H1 (cell line): ENCODE results near the gene PRRC1. TPM values are rescaled to one million over a fixed set of nuclear protein-coding genes. Genes with fewer than 3 reads are reported as not detected.

ENCODE experiments used
- CTCF ChIA-PET: fragments of 300-600 bp; sonication (Branson Sonifier 250); formaldehyde crosslinking; loops from one replicate; lab custom pipeline; 2021; ENCODE audit not compliant: partially characterized antibody; lab: Charles Lee
- POLR2A ChIA-PET: fragments of 300-600 bp; sonication (Branson Sonifier 250); formaldehyde crosslinking; loops from one replicate; lab custom pipeline; 2021; ENCODE audit warnings: inconsistent platforms; ENCODE audit not compliant: partially characterized antibody; lab: Charles Lee
- DNase-seq, 2 experiments: peaks; one replicate each; pipeline versions ENCODE4 v3.0.0 to v3.0.0-alpha.2; 2010 to 2022; ENCODE audit warnings: low spot score in 2 of 2, low read depth in 1 of 2, mixed read lengths in 1 of 2
- FAIRE-seq: peaks from 2 replicates; lab custom pipeline; 2011; peaks lifted over from hg19 to GRCh38; lab: Jason Lieb, UNC
- H2AFZ ChIP-seq: 2 replicates; pipeline ENCODE4 v1.8.1; 2012; ENCODE audit warnings: low read length, inconsistent platforms
- H2AK5ac ChIP-seq: 2 replicates; pipeline ENCODE4 v1.6.1; 2013; ENCODE audit warnings: low read depth, low read length
- H2BK120ac ChIP-seq: replicated peaks from 2 replicates; pipeline ENCODE3; 2013; ENCODE audit warnings: low read depth, low read length, inconsistent platforms
- H2BK12ac ChIP-seq: 2 replicates; pipeline ENCODE4 v1.6.1; 2013; ENCODE audit warnings: low read depth, low read length
- H2BK15ac ChIP-seq: 2 replicates; pipeline ENCODE4 v1.6.1; 2013; ENCODE audit warnings: low read length
- H2BK20ac ChIP-seq: 2 replicates; pipeline ENCODE4 v1.6.1; 2013; ENCODE audit warnings: low read length
- H2BK5ac ChIP-seq: 2 replicates; pipeline ENCODE4 v1.6.1; 2013; ENCODE audit warnings: low read depth, low read length
- H3K14ac ChIP-seq: 2 replicates; pipeline ENCODE4 v1.6.1; 2013; ENCODE audit warnings: inconsistent platforms; ENCODE audit not compliant: insufficient read length
- H3K18ac ChIP-seq: 2 replicates; pipeline ENCODE4 v1.6.1; 2013; ENCODE audit warnings: low read length; ENCODE audit errors: extremely low read depth
- H3K23ac ChIP-seq: 2 replicates; pipeline ENCODE4 v1.6.1; 2013; ENCODE audit warnings: inconsistent platforms; ENCODE audit not compliant: insufficient read length
- H3K23me2 ChIP-seq: 2 replicates; pipeline ENCODE4 v1.6.1; 2013; ENCODE audit warnings: low read depth, low read length
- H3K27ac ChIP-seq: 2 replicates; pipeline ENCODE4 v1.6.1; 2011; ENCODE audit warnings: low read depth, low read length, inconsistent platforms
- H3K27me3 ChIP-seq, 4 experiments: replicated peaks in 1 of 4; 1 replicate in 1 of 4; 2 replicates in 3 of 4; pipeline versions ENCODE4 v1.6.1 to v1.8.1; 2011 to 2013; ENCODE audit warnings: low read length in 3 of 4, mild to moderate bottlenecking in 3 of 4, inconsistent platforms in 2 of 4, mixed read lengths in 2 of 4, moderate library complexity in 1 of 4; ENCODE audit not compliant: control insufficient read depth in 3 of 4, insufficient read depth in 3 of 4; ENCODE audit errors: extremely low read depth in 1 of 4
- H3K36me3 ChIP-seq, 4 experiments: 2 replicates each; pipeline versions ENCODE4 v1.6.1 to v1.8.1; 2011 to 2013; ENCODE audit warnings: mild to moderate bottlenecking in 4 of 4, low read length in 3 of 4, moderate library complexity in 2 of 4, control low read depth in 1 of 4, inconsistent platforms in 1 of 4; ENCODE audit not compliant: insufficient read depth in 4 of 4, control insufficient read depth in 2 of 4
- H3K4ac ChIP-seq: replicated peaks from 2 replicates; pipeline ENCODE3; 2013; ENCODE audit warnings: low read length, low read depth, mixed read lengths, inconsistent platforms; ENCODE audit not compliant: insufficient read length
- H3K4me1 ChIP-seq, 4 experiments: replicated peaks in 1 of 4; 1 replicate in 1 of 4; 2 replicates in 3 of 4; pipeline versions ENCODE4 v1.6.1 to v1.8.1; 2011 to 2013; ENCODE audit warnings: low read length in 3 of 4, inconsistent platforms in 2 of 4, mixed read lengths in 1 of 4; ENCODE audit not compliant: insufficient read depth in 4 of 4, control insufficient read depth in 3 of 4
- H3K4me2 ChIP-seq, 2 experiments: 2 replicates each; pipeline versions ENCODE4 v1.6.1 to v1.8.1; 2011 to 2013; ENCODE audit warnings: low read depth in 2 of 2, low read length in 2 of 2, control low read depth in 1 of 2, inconsistent platforms in 1 of 2, mild to moderate bottlenecking in 1 of 2; ENCODE audit not compliant: insufficient read depth in 1 of 2
- H3K4me3 ChIP-seq, 4 experiments: fragments of 200-600, 300-600 bp in 1 of 4; sonication (generic), shearing (Covaris generic), sonication (Bioruptor Twin) in 1 of 4; 2 replicates each; pipeline versions ENCODE4 v1.5.1 to v1.8.1; 2011 to 2016; ENCODE audit warnings: low read length in 4 of 4, low read depth in 3 of 4, control low read depth in 2 of 4, inconsistent platforms in 2 of 4, mild to moderate bottlenecking in 2 of 4, mixed read lengths in 1 of 4, moderate library complexity in 1 of 4; ENCODE audit not compliant: insufficient read depth in 2 of 4; ENCODE audit errors: extremely low read depth in 1 of 4
- H3K56ac ChIP-seq: replicated peaks from 2 replicates; pipeline ENCODE3; 2013; ENCODE audit warnings: low read depth, mild to moderate bottlenecking, mixed read lengths, low read length, inconsistent platforms; ENCODE audit not compliant: insufficient read length
- H3K79me1 ChIP-seq: 2 replicates; pipeline ENCODE4 v1.6.1; 2013; ENCODE audit warnings: low read depth, low read length, control low read depth
- H3K79me2 ChIP-seq, 2 experiments: 2 replicates each; pipeline versions ENCODE4 v1.6.1 to v1.8.1; 2012 to 2013; ENCODE audit warnings: low read length in 2 of 2, mild to moderate bottlenecking in 2 of 2, inconsistent platforms in 1 of 2; ENCODE audit not compliant: insufficient read depth in 2 of 2, control insufficient read depth in 1 of 2
- H3K9ac ChIP-seq, 4 experiments: replicated peaks in 1 of 4; 1 replicate in 1 of 4; 2 replicates in 3 of 4; pipeline versions ENCODE4 v1.6.1 to v1.8.1; 2011 to 2013; ENCODE audit warnings: low read depth in 3 of 4, low read length in 3 of 4, control low read depth in 2 of 4, mild to moderate bottlenecking in 2 of 4, moderate library complexity in 2 of 4, inconsistent platforms in 1 of 4; ENCODE audit errors: extremely low read depth in 1 of 4
- H3K9me3 ChIP-seq, 2 experiments: 2 replicates each; pipeline versions ENCODE4 v1.6.1 to v1.8.1; 2012 to 2013; ENCODE audit warnings: mild to moderate bottlenecking in 2 of 2, moderate library complexity in 2 of 2, control low read depth in 1 of 2, inconsistent platforms in 1 of 2, low read depth in 1 of 2, low read length in 1 of 2, mixed read lengths in 1 of 2; ENCODE audit not compliant: insufficient read depth in 2 of 2
- H4K20me1 ChIP-seq, 2 experiments: replicated peaks in 1 of 2; 2 replicates each; pipeline versions ENCODE3 to v1.8.1; 2011 to 2013; ENCODE audit warnings: inconsistent platforms in 2 of 2, low read length in 2 of 2, mild to moderate bottlenecking in 1 of 2; ENCODE audit not compliant: insufficient read depth in 2 of 2, control insufficient read depth in 1 of 2
- H4K5ac ChIP-seq: 2 replicates; pipeline ENCODE4 v1.6.1; 2013; ENCODE audit warnings: low read length, low read depth, mixed read lengths, inconsistent platforms; ENCODE audit not compliant: insufficient read length
- H4K8ac ChIP-seq: 2 replicates; pipeline ENCODE4 v1.8.0; 2013; ENCODE audit warnings: mild to moderate bottlenecking, moderate library complexity, low read length, inconsistent platforms; ENCODE audit not compliant: insufficient read depth; ENCODE audit errors: extremely low read depth
- H4K91ac ChIP-seq: replicated peaks from 2 replicates; pipeline ENCODE3; 2013; ENCODE audit warnings: low read length, mixed read lengths, inconsistent platforms; ENCODE audit not compliant: insufficient read length
- BACH1 ChIP-seq: IDR thresholded peaks from 2 replicates; pipeline ENCODE4 v1.6.1; 2012; ENCODE audit warnings: low read length, improper control_type of control experiment
- BRCA1 ChIP-seq: IDR thresholded peaks from 2 replicates; pipeline ENCODE4 v1.6.1; 2012; ENCODE audit warnings: low read depth, low read length, improper control_type of control experiment
- CHD2 ChIP-seq: IDR thresholded peaks from 2 replicates; pipeline ENCODE4 v1.6.1; 2012; ENCODE audit warnings: low read length, improper control_type of control experiment
- CTCF ChIP-seq, 3 experiments: IDR thresholded peaks; 1 replicate in 2 of 3; 2 replicates in 1 of 3; pipeline versions ENCODE4 v1.5.1 to v1.6.1; 2011; ENCODE audit warnings: low read length in 3 of 3, mild to moderate bottlenecking in 3 of 3, inconsistent platforms in 2 of 3, low read depth in 1 of 3, moderate library complexity in 1 of 3; ENCODE audit not compliant: insufficient read depth in 1 of 3; ENCODE audit errors: control extremely low read depth in 1 of 3
- GABPA ChIP-seq: IDR thresholded peaks from 2 replicates; pipeline ENCODE4 v1.6.1; 2011; ENCODE audit warnings: mild to moderate bottlenecking, low read length, moderate library complexity, borderline replicate concordance; ENCODE audit not compliant: insufficient read depth
- RBBP5 ChIP-seq: IDR thresholded peaks from 2 replicates; pipeline ENCODE4 v1.7.1; 2012; ENCODE audit warnings: low read depth, mild to moderate bottlenecking, inconsistent platforms, low read length, moderate library complexity, borderline replicate concordance
- RFX5 ChIP-seq: IDR thresholded peaks from 2 replicates; pipeline ENCODE4 v1.6.1; 2011; ENCODE audit warnings: low read depth, low read length, improper control_type of control experiment, borderline replicate concordance
- WGBS, 2 experiments: shearing (Covaris generic) in 1 of 2; methylation state at CpG; one replicate each; pipeline versions ENCODE4 v1.1.6 to v1.1.7; 2013 to 2015; ENCODE audit warnings: low lambda C conversion rate in 2 of 2, mixed read lengths in 2 of 2, inconsistent platforms in 1 of 2, low coverage in 1 of 2, missing lambda C conversion rate in 1 of 2; ENCODE audit not compliant: insufficient replicate concordance in 2 of 2, insufficient coverage in 1 of 2, insufficient read length in 1 of 2; ENCODE audit errors: extremely low coverage in 1 of 2, missing lambda C conversion rate in 1 of 2; 5-methylcytosine and 5-hydroxymethylcytosine counted together
- polyA plus RNA-seq, 7 experiments: library from polyadenylated mRNA; depleted of rRNA in 3 of 7; stranded (reverse) in 5 of 7; unstranded in 2 of 7; fragments of >200 nt in 5 of 7; fragments of 200-250 nt in 2 of 7; gene quantifications; 1 replicate in 5 of 7; 2 replicates in 1 of 7; 4 replicates in 1 of 7; pipeline versions ENCODE4 v1.2.1 to v1.2.3, GENCODE V29; 2011 to 2013; ENCODE audit warnings: missing spikeins in 2 of 7, mixed read lengths in 2 of 7
- total RNA-seq: library from RNA; stranded (reverse); fragmentation: NEBNext Ultra II Directional; extraction: Animal tissue kit (Norgen Biotek cat#: 25700); gene quantifications from 2 replicates; pipeline ENCODE4 v1.2.1, GENCODE V29; 2021

Gene PRRC1
- total and polyA plus RNA-seq, 2 of the 8 experiments (the other 6 are each of a cell fraction or from before 2014, with no cell fraction given), result 54.6 to 78.6 TPM

- CTCF ChIA-PET, result interaction anchor here (1.1 to 2.0 kb wide), 3 partner anchors 21 to 243 kb away, joined by 3 to 13 read pairs (median 5); no protein-coding TSS in a partner anchor
- WGBS, 2 experiments, result 100% methylated on average over 1 of the region's 1 CpG; no CpG with 5 or more reads in 1 of the 2 experiments
- TF ChIP-seq CTCF (IDR thresholded peaks at IDR 0.05; ENCODE audit: control extremely low read depth in 1 of 3, insufficient read depth in 1 of 3, low read depth in 1 of 3, low read length in 3 of 3) (no peak), RFX5 (no peak), BRCA1 (no peak), GABPA (no peak), BACH1 (no peak), CHD2 (no peak), RBBP5 (no peak)
Observed at GRCh38 chr5:127514816-127515215, 2.6 kb upstream of the PRRC1 start.

More at GRCh38 chr5:127514816-127515215, 2.6 kb upstream of the PRRC1 start:
- Histone ChIP-seq H3K9ac (no peak overlapping the region), H3K4me2 (no peak overlapping the region), H3K79me2 (peaks cover 13 to 21% of the 10 kb centered on the region in 2 experiments), H2BK5ac (no peak overlapping the region), H4K8ac (no peak overlapping the region), H3K4ac (no peak overlapping the region), H3K27me3 (no peaks in the 10 kb centered on the region), H3K4me1 (peaks cover 0 to 3% (median 1%) of the 10 kb centered on the region in 4 experiments; a peak in 2 of 7 replicates), H2AFZ (no peak overlapping the region), H4K5ac (no peak overlapping the region), H4K91ac (no peak overlapping the region), H2AK5ac (no peak overlapping the region), H3K14ac (no peak overlapping the region), H2BK20ac (no peak overlapping the region), H3K56ac (no peak overlapping the region), H3K4me3 (no peak overlapping the region), H2BK12ac (no peak overlapping the region), H3K79me1 (no peaks in the 10 kb centered on the region), H2BK120ac (no peak overlapping the region), H3K23ac (no peak overlapping the region), H2BK15ac (no peak overlapping the region), H3K23me2 (peaks cover 5% of the 10 kb centered on the region), H3K9me3 (no peaks in the 10 kb centered on the region), H3K18ac (no peak overlapping the region), H4K20me1 (peaks cover under 1 to 3% of the 10 kb centered on the region in 2 experiments), H3K27ac (no peak overlapping the region), H3K36me3 (no peaks in the 10 kb centered on the region)
- DNase-seq (no peak), FAIRE-seq (no peak)
- POLR2A ChIA-PET, result no interaction called here
